Adrenal gland (tissue), 12 donors: ENCODE results near the gene PTPRU. TPM values are rescaled to one million over a fixed set of nuclear protein-coding genes. Genes with fewer than 3 reads are reported as not detected.
"Not testable (repeated sequence)": the region's sequence is repeated elsewhere in the genome, so short reads cannot be mapped to it uniquely, and the experiment has no call there.

Source experiments
- DNase-seq, 7 donors: peaks; one replicate each; pipeline ENCODE4 v3.0.0-alpha.2; 2019 to 2020
- H3K27ac ChIP-seq, 5 donors: fragments of 200-600 bp; sonication (generic) in 4 of 5; 1 replicate in 3 of 5; 2 replicates in 2 of 5; pipeline versions ENCODE4 v1.5.1 to v1.8.0; 2016 to 2020; ENCODE audit warnings: mild to moderate bottlenecking in 1 of 5
- H3K27me3 ChIP-seq: fragments of 200-600 bp; 2 replicates; pipeline ENCODE4 v1.8.0; 2021
- H3K36me3 ChIP-seq, 2 donors: fragments of 200-600 bp; replicated peaks in 1 of 2; 1 replicate in 1 of 2; 2 replicates in 1 of 2; pipeline versions ENCODE4 v1.5.1 to v1.8.0; 2018 to 2022
- H3K4me1 ChIP-seq, 2 donors: fragments of 200-600 bp; replicated peaks in 1 of 2; 1 replicate in 1 of 2; 2 replicates in 1 of 2; pipeline versions ENCODE4 v1.5.1 to v1.8.0; 2018 to 2021
- H3K4me3 ChIP-seq, 4 donors: fragments of 200-600 bp; sonication (generic) in 3 of 4; one replicate each; pipeline ENCODE4 v1.5.1; 2016 to 2018
- H3K9me3 ChIP-seq, 3 donors: fragments of 200-600 bp; sonication (generic) in 1 of 3; replicated peaks in 1 of 3; 1 replicate in 2 of 3; 2 replicates in 1 of 3; pipeline versions ENCODE4 v1.5.1 to v1.8.0; 2016 to 2021
- CTCF ChIP-seq, 6 experiments: fragments of 450-650 bp in 4 of 6; fragments of 200-600 bp in 2 of 6; sonication (generic) in 1 of 6; IDR thresholded peaks; 1 replicate in 5 of 6; 2 replicates in 1 of 6; pipeline versions ENCODE4 v1.5.1 to v1.8.0; 2016 to 2021; ENCODE audit warnings: antibody characterized with exemption in 6 of 6, mild to moderate bottlenecking in 2 of 6, moderate library complexity in 1 of 6
- POLR2A ChIP-seq, 2 donors: fragments of 450-650 bp; IDR thresholded peaks; one replicate each; pipeline ENCODE4 v1.6.1; 2017; ENCODE audit warnings: antibody characterized with exemption in 2 of 2, mild to moderate bottlenecking in 2 of 2, moderate library complexity in 1 of 2
- WGBS, 4 donors: extraction: QIAGEN DNeasy Blood & Tissue Kit in 2 of 4; methylation state at CpG; one replicate each; pipeline versions ENCODE4 v1.1.5 to v1.1.7; 2013 to 2017; 5-methylcytosine and 5-hydroxymethylcytosine counted together
- intact Hi-C, 2 donors: fragments of 100-400 bp; cut with DNase I; formaldehyde crosslinking; loops; one replicate each; pipeline versions ENCODE4 v1.14.1 to v1.15.0; 2022 to 2023
- polyA plus RNA-seq, 3 donors: library from polyadenylated mRNA; stranded (reverse); fragments of 200-250 nt in 2 of 3; fragments of 350-450 nt in 1 of 3; fragmentation: Illumina TruSeq in 1 of 3; extraction: RNeasy Lipid Tissue Mini Kit (QIAGEN cat#74804) in 1 of 3; gene quantifications; one replicate each; pipeline ENCODE4 v1.2.3, GENCODE V29; 2013 to 2014
- total RNA-seq, 9 donors: library from RNA; depleted of rRNA in 4 of 9; stranded (reverse); fragments of >200 nt in 4 of 9; fragments of 120-200 nt in 1 of 9; fragmentation: NEBNext Ultra II Directional in 1 of 9; extraction: Animal tissue kit (Norgen Biotek cat#: 25700) in 1 of 9; gene quantifications; one replicate each; pipeline versions ENCODE4 v1.1.0 to v1.2.4, GENCODE V29; 2013 to 2023
- donor health status: healthy with polysubstance abuse.
- donor health status: Bipolar disorder and iron deficiency.
- donor health status: DM: yes; HTN: yes; CAD: no.
- donor health status: DM: no; HTN: no; CAD: no.
- donor health status: DM: no; HTN: no; CAD: no.
- donor health status: DM: yes; HTN: yes; CAD: no.

Gene PTPRU
- total and polyA plus RNA-seq, 12 donors: 1.4 to 14.4 (median 6.7) TPM

GRCh38 chr1:29221296-29221695 is 15.0 kb upstream of the PTPRU start:
- H3K36me3 ChIP-seq: peaks cover 0 to 4% of the 10 kb centered on the region in 2 donors
- WGBS, 4 donors: 95 to 97% (median 97%) methylated on average over 3 of the region's 3 CpGs

GRCh38 chr1:29222260-29222659 is 14.1 kb upstream of the PTPRU start:
- H3K27ac ChIP-seq, intact Hi-C loops, H3K36me3 ChIP-seq, H3K9me3 ChIP-seq, H3K4me1 ChIP-seq, DNase-seq, H3K4me3 ChIP-seq, H3K27me3 ChIP-seq: not testable (repeated sequence)
- 83 to 94% (median 89%) methylated on average over 6 of the region's 6 CpGs for WGBS, 4 donors

More at GRCh38 chr1:29221296-29221695, 15.0 kb upstream of the PTPRU start:
- Histone ChIP-seq H3K9me3 (no peaks in the 10 kb centered on the region), H3K27me3 (no peaks in the 10 kb centered on the region), H3K4me3 (no peak overlapping the region), H3K4me1 (no peaks in the 10 kb centered on the region), H3K27ac (no peak overlapping the region)
- no peak for DNase-seq
- TF ChIP-seq CTCF (IDR thresholded peaks at IDR 0.05) (no peak), POLR2A (IDR thresholded peaks at IDR 0.05) (no peak)
- intact Hi-C loops: no loop called here

GRCh38 chr1:29222686-29223085 is 13.6 kb upstream of the PTPRU start:
- 85 to 100% (median 95%) methylated on average over 1 of the region's 1 CpG for WGBS, 4 donors
- H3K9me3 ChIP-seq: no peaks in the 10 kb centered on the region
- DNase-seq: no peak
- no peaks in the 10 kb centered on the region for H3K36me3 ChIP-seq
- H3K27ac ChIP-seq: no peak overlapping the region
- no peaks in the 10 kb centered on the region for H3K4me1 ChIP-seq
- H3K4me3 ChIP-seq: no peak overlapping the region
- H3K27me3 ChIP-seq: no peaks in the 10 kb centered on the region
- intact Hi-C loops: no loop called here
- TF ChIP-seq CTCF (IDR thresholded peaks at IDR 0.05) (no peak), POLR2A (IDR thresholded peaks at IDR 0.05) (no peak)

- Histone ChIP-seq H3K36me3 (no peaks in the 10 kb centered on the region), H3K27ac (no peak overlapping the region), H3K9me3 (no peaks in the 10 kb centered on the region), H3K4me1 (no peaks in the 10 kb centered on the region), H3K4me3 (no peak overlapping the region), H3K27me3 (no peaks in the 10 kb centered on the region)
- WGBS, 4 donors: 79 to 90% (median 87%) methylated on average over 4 to 6 of the region's 6 CpGs
- DNase-seq: no peak
- TF ChIP-seq CTCF (IDR thresholded peaks at IDR 0.05): no peak
- no peak for TF ChIP-seq POLR2A (IDR thresholded peaks at IDR 0.05)
- intact Hi-C loops: no loop called here
Observed at GRCh38 chr1:29223521-29223920, 12.8 kb upstream of the PTPRU start.

GRCh38 chr1:29224356-29224837 is 11.9 kb upstream of the PTPRU start:
- Histone ChIP-seq H3K9me3 (no peaks in the 10 kb centered on the region), H3K4me1 (peaks cover under 1 to 1% of the 10 kb centered on the region in 2 donors), H3K27me3 (no peaks in the 10 kb centered on the region), H3K36me3 (no peaks in the 10 kb centered on the region), H3K27ac (no peak overlapping the region), H3K4me3 (no peak overlapping the region)
- intact Hi-C loops: no loop called here
- 90 to 96% (median 92%) methylated on average over 5 of the region's 5 CpGs for WGBS, 4 donors
- DNase-seq: no peak
- no peak for TF ChIP-seq POLR2A (IDR thresholded peaks at IDR 0.05)
